Measurements from ENCODE around the gene RASAL3.
"Not testable (repeated sequence)": the region's sequence is repeated elsewhere in the genome, so short reads cannot be mapped to it uniquely, and the experiment has no call there.

The RASAL3 gene

DNA sequence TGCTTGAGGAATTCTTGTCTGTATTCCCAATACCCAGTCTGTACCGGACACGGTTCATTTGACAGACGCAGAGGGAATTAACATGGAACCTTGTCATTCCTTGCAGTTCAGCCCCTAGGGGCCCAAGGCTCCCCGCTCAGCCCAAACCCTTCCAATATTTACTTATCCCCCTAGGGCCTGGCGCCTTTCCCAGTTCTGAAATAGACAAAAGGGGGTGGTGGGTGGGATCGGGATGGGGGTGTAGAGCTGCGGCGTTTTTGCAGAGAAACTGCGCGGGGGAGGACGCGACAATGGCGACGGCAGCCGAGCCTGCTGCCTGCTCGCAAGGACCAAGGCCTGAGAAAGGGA is 46.1 kb downstream of the RASAL3 start:
- DNase-seq = no peak

- DNase-seq = no peak
Observed at GRCh38 chr19:15417699-15418098, 46.6 kb downstream of the RASAL3 start.

- DNase-seq = no peak
Observed at GRCh38 chr19:15412832-15413231, 51.5 kb downstream of the RASAL3 start.

DNA sequence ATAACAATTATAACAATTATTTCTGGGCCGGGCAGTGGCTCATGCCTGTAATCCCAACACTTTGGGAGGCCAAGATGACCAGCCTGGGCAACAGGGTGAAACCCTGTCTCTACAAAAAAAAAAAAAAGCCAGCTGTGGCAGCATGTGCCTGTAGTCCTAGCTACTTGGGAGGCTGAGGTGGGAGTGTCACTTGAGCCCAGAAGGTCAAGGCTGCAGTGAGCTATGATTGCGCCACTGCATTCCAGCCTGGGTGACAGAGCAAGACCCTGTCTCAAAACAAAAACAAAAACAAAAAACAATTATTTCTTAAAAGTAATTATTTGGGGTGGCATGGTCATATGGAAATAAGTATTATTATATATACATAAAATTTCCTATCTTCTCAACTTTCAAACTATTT is 53.0 kb downstream of the RASAL3 start:
- DNase-seq = not testable (repeated sequence)

- DNase-seq = no peak
Observed at GRCh38 chr19:15404780-15405211, 59.5 kb downstream of the RASAL3 start.

- DNase-seq = no peak
Observed at GRCh38 chr19:15404097-15404779, 60.1 kb downstream of the RASAL3 start.

- no peak for DNase-seq
Observed at GRCh38 chr19:15403151-15403531, 61.2 kb downstream of the RASAL3 start.

- DNase-seq = no peak
Observed at GRCh38 chr19:15402411-15403150, 61.8 kb downstream of the RASAL3 start.

Measured in CD4-positive, alpha-beta T cell treated with Interleukin-17A for 4 hours (primary cell).